SK-N-SH (cell line): ENCODE results near the gene PRLR.

ENCODE experiments used
- ELF1 ChIP-seq: IDR thresholded peaks from 2 replicates; pipeline ENCODE4 v1.4.0; 2012
- FOXJ3 ChIP-seq: sonication (generic); formaldehyde crosslinking; IDR thresholded peaks from 2 replicates; pipeline ENCODE4 v1.5.1; 2020; ENCODE audit warnings: mild to moderate bottlenecking, missing genetic modification reagents
- GABPA ChIP-seq: IDR thresholded peaks from 2 replicates; pipeline ENCODE4 v1.4.0; 2012; ENCODE audit warnings: low read depth, mild to moderate bottlenecking

GRCh38 chr5:35016174-35017051 is 213.9 kb downstream of the PRLR start:
- no peak for TF ChIP-seq FOXJ3
- TF ChIP-seq GABPA: no peak
- TF ChIP-seq ELF1: no peak
